ENCODE measurements around the gene STMN1. TPM values are rescaled to one million over a fixed set of nuclear protein-coding genes. Genes with fewer than 3 reads are reported as not detected.

STMN1 gene
- total RNA-seq, 1 experiment from 2014 or later, result 206 TPM

DNA sequence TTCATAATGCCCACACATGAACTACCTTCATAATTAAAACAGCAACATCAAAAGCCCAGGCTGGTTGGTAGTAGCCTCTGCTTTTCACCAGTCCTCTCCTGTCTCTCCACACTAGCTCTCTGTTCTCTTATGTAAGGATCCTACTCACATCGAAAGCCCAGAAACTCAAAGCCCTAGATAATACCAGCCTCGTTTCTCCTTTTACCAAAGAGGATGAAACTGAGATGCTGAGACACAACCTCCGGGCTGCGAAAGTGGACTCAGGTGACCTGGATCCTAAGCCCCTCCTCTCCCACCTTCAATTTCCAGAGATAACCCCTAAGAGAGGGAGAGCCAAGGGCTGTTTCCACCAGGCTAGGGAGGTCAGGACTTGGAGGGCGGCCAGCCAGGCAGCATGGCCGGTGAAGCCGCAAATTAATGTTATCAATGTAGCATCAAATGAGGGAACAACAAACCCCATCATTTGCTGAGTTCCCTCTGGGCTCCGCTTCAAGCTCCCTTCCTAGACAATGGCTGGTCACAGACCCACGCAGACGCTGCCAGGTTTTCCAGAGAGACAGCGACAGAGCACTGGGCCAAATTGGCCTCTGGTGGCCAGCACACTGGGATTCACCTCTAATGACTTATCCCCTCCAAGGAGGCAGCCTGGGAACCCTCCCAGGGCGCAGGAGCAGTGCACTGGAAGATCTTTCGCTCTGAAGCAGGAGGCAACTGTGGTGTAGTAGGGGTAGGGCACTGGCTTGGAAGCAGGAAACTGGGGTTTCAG lies 20.7 kb upstream of the STMN1 start:
- peaks cover 12% of the 10 kb centered on the region; the same call in 1 of the 2 replicates for H3K4me1 ChIP-seq (ENCODE audit: insufficient read depth, low read length)
- no peaks in the 10 kb centered on the region for H3F3A ChIP-seq (ENCODE audit: low read length, unreplicated experiment)
- no peak for TF ChIP-seq CTCF (conservative IDR thresholded peaks at IDR 0.05; ENCODE audit: low read depth, low read length)
- no peak for TF ChIP-seq EZH2phosphoT487 (IDR thresholded peaks at IDR 0.05; ENCODE audit: borderline replicate concordance, low read length)
- TF ChIP-seq EZH2 (IDR thresholded peaks at IDR 0.05; ENCODE audit: low read length, unreplicated experiment), result no peak
- no TSS peak for BruUV-seq (replicated peaks)
- H3K9ac ChIP-seq (ENCODE audit: low read length), result no peak overlapping the region
- H4K20me1 ChIP-seq (ENCODE audit: low read length), result no peaks in the 10 kb centered on the region
- no peaks in the 10 kb centered on the region for H3K9me3 ChIP-seq (ENCODE audit: low read length)
- H3K9me2 ChIP-seq (replicated peaks; ENCODE audit: low read length), result no peaks in the 10 kb centered on the region
- H3K4me2 ChIP-seq (ENCODE audit: low read length), result no peak overlapping the region
- no peaks in the 10 kb centered on the region for H3K36me3 ChIP-seq (ENCODE audit: low read depth, low read length)
- ChIA-PET POLR2A (ENCODE audit: unreplicated experiment) (no interaction called here), CTCF (no interaction called here)
- no peak overlapping the region for H3K4me3 ChIP-seq (ENCODE audit: low read length)
- H3K27ac ChIP-seq (ENCODE audit: low read length), result no peak overlapping the region
- H2AFZ ChIP-seq (ENCODE audit: low read length), result no peak overlapping the region
- no peaks in the 10 kb centered on the region for H3K27me3 ChIP-seq (ENCODE audit: low read length)
- intact Hi-C loops (cut with micrococcal nuclease), result no loop called here
- DNase-seq, result no peak
- H3K79me2 ChIP-seq (ENCODE audit: low read length), result no peaks in the 10 kb centered on the region
- ATAC-seq, result no peak

GRCh38 chr1:25924454-25924853 lies 18.2 kb upstream of the STMN1 start:
- Histone ChIP-seq H3K9me2 (replicated peaks; ENCODE audit: low read length) (no peaks in the 10 kb centered on the region), H3K4me2 (ENCODE audit: low read length) (no peak overlapping the region), H3K79me2 (ENCODE audit: low read length) (no peaks in the 10 kb centered on the region), H3K9ac (ENCODE audit: low read length) (no peak overlapping the region), H3K9me3 (ENCODE audit: low read length) (no peaks in the 10 kb centered on the region), H3K36me3 (ENCODE audit: low read depth, low read length) (no peaks in the 10 kb centered on the region), H2AFZ (ENCODE audit: low read length) (no peak overlapping the region), H3K4me3 (ENCODE audit: low read length) (no peak overlapping the region), H3K4me1 (ENCODE audit: insufficient read depth, low read length) (peaks cover 12% of the 10 kb centered on the region; the same call in 1 of the 2 replicates), H4K20me1 (ENCODE audit: low read length) (no peaks in the 10 kb centered on the region), H3K27ac (ENCODE audit: low read length) (no peak overlapping the region), H3F3A (ENCODE audit: low read length, unreplicated experiment) (no peaks in the 10 kb centered on the region), H3K27me3 (ENCODE audit: low read length) (no peaks in the 10 kb centered on the region)
- no peak for ATAC-seq
- ChIA-PET CTCF (no interaction called here), POLR2A (ENCODE audit: unreplicated experiment) (no interaction called here)
- intact Hi-C loops (cut with micrococcal nuclease), result no loop called here
- no TSS peak for BruUV-seq (replicated peaks)
- TF ChIP-seq CTCF (conservative IDR thresholded peaks at IDR 0.05; ENCODE audit: low read depth, low read length) (no peak), EZH2phosphoT487 (IDR thresholded peaks at IDR 0.05; ENCODE audit: borderline replicate concordance, low read length) (no peak), EZH2 (IDR thresholded peaks at IDR 0.05; ENCODE audit: low read length, unreplicated experiment) (no peak)
- no peak for DNase-seq

- Histone ChIP-seq H3K79me2 (ENCODE audit: low read length) (no peaks in the 10 kb centered on the region), H3K4me3 (ENCODE audit: low read length) (peak overlapping the region; percentile 68), H3K36me3 (ENCODE audit: low read depth, low read length) (no peaks in the 10 kb centered on the region), H3K9me3 (ENCODE audit: low read length) (no peaks in the 10 kb centered on the region), H3K4me1 (ENCODE audit: insufficient read depth, low read length) (peaks cover 12% of the 10 kb centered on the region; the same call in 1 of the 2 replicates), H3K27me3 (ENCODE audit: low read length) (no peaks in the 10 kb centered on the region), H4K20me1 (ENCODE audit: low read length) (no peaks in the 10 kb centered on the region), H3K27ac (ENCODE audit: low read length) (no peak overlapping the region), H3K9ac (ENCODE audit: low read length) (0 out of 2 replicates have a peak overlapping the region, but pooled peaks have one; percentile 20), H3F3A (ENCODE audit: low read length, unreplicated experiment) (no peaks in the 10 kb centered on the region), H3K4me2 (ENCODE audit: low read length) (peak overlapping the region; percentile 94), H2AFZ (ENCODE audit: low read length) (peak overlapping the region; percentile 97), H3K9me2 (replicated peaks; ENCODE audit: low read length) (no peaks in the 10 kb centered on the region)
- peak; percentile 39 for DNase-seq
- intact Hi-C loops (cut with micrococcal nuclease), result loop anchor here (2.0 kb wide), 1 partner anchor 74 kb away; no protein-coding TSS in a partner anchor
- ChIA-PET CTCF (interaction anchor here (0.5 to 0.6 kb wide), 2 partner anchors 75 to 247 kb away, joined by 3 to 4 read pairs; partner anchors contain the start of gene ZNF593), POLR2A (ENCODE audit: unreplicated experiment) (no interaction called here)
- TF ChIP-seq EZH2phosphoT487 (IDR thresholded peaks at IDR 0.05; ENCODE audit: borderline replicate concordance, low read length), result no peak
- TF ChIP-seq CTCF (conservative IDR thresholded peaks at IDR 0.05; ENCODE audit: low read depth, low read length), result no peak
- TF ChIP-seq EZH2 (IDR thresholded peaks at IDR 0.05; ENCODE audit: low read length, unreplicated experiment), result no peak
- ATAC-seq, result peak; percentile 62
- no TSS peak for BruUV-seq (replicated peaks)
Observed at GRCh38 chr1:25922971-25923552, 16.8 kb upstream of the STMN1 start.

All from PC-3 (cell line).